GM12891 (cell line): Measurements from ENCODE around the gene GMFB.

Experiments
- DNase-seq: peaks from one replicate; pipeline ENCODE4 v3.0.0; 2011; ENCODE audit warnings: low spot score; ENCODE audit not compliant: insufficient read length
- FAIRE-seq: peaks from 2 replicates; lab custom pipeline; 2011; peaks lifted over from hg19 to GRCh38; lab: Jason Lieb, UNC
- PAX5 ChIP-seq: IDR thresholded peaks from 2 replicates; pipeline ENCODE4 v1.6.1; 2011; ENCODE audit warnings: low read length, moderate library complexity, mild to moderate bottlenecking; ENCODE audit not compliant: insufficient read depth, severe bottlenecking
- POLR2A ChIP-seq: IDR thresholded peaks from 2 replicates; pipeline ENCODE4 v1.6.1; 2011; ENCODE audit warnings: low read depth, low read length, control low read depth
- POLR2AphosphoS5 ChIP-seq: IDR thresholded peaks from 2 replicates; pipeline ENCODE4 v1.6.1; 2011; ENCODE audit warnings: low read depth, low read length, control low read depth
- POU2F2 ChIP-seq: IDR thresholded peaks from 2 replicates; pipeline ENCODE4 v1.6.1; 2011; ENCODE audit warnings: low read depth, mild to moderate bottlenecking, control low read depth, low read length, moderate library complexity
- SPI1 ChIP-seq: IDR thresholded peaks from 2 replicates; pipeline ENCODE4 v1.6.1; 2011; ENCODE audit warnings: low read depth, low read length, control low read depth
- TAF1 ChIP-seq: IDR thresholded peaks from 2 replicates; pipeline ENCODE4 v1.6.1; 2011; ENCODE audit warnings: low read depth, low read length, control low read depth

GMFB gene

DNA sequence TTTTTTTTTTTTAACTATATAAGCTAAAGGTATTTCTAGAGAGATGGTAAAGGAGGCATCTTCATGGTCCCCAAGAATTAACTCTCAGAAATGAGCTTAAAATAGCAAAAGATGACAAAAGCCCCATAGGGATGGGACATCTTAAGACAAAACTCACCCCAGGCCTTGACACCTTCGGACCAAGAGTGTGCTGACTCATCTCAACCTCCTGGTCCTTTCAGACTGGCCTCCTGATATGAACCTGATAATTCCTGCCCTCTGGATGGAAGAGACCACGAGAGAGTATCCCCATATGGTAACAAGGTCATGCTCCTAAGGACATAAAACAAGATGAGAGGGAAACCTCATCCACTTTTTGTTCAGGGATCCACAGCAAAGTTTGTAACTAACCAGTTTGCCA, 8.4 kb upstream of the GMFB start:
- DNase-seq = no peak
- FAIRE-seq = no peak
- TF ChIP-seq PAX5 (no peak), SPI1 (no peak), POLR2AphosphoS5 (no peak), TAF1 (no peak), POLR2A (no peak), POU2F2 (no peak)

GRCh38 chr14:54493293-54493692, 4.5 kb upstream of the GMFB start:
- no peak for FAIRE-seq
- TF ChIP-seq POLR2AphosphoS5 = no peak
- TF ChIP-seq PAX5 = no peak
- TF ChIP-seq TAF1 = no peak
- TF ChIP-seq POU2F2 = no peak
- DNase-seq = no peak

GRCh38 chr14:54490445-54491175, 1.8 kb upstream of the GMFB start:
- TF ChIP-seq TAF1 = no peak
- TF ChIP-seq PAX5 = no peak
- no peak for TF ChIP-seq POLR2AphosphoS5
- no peak for TF ChIP-seq SPI1
- TF ChIP-seq POLR2A = no peak
- TF ChIP-seq POU2F2 = no peak
- FAIRE-seq (no peak), DNase-seq (no peak)

GRCh38 chr14:54489731-54490444, 1.1 kb upstream of the GMFB start:
- FAIRE-seq (no peak), DNase-seq (no peak)

GRCh38 chr14:54489318-54489683, 521 bp upstream of the GMFB start:
- DNase-seq (no peak), FAIRE-seq (no peak)
- no peak for TF ChIP-seq SPI1
- TF ChIP-seq POLR2A = no peak
- no peak for TF ChIP-seq POLR2AphosphoS5
- no peak for TF ChIP-seq TAF1
- TF ChIP-seq POU2F2 = no peak
- no peak for TF ChIP-seq PAX5

More at GRCh38 chr14:54489731-54490444, 1.1 kb upstream of the GMFB start:
- TF ChIP-seq TAF1 = no peak

GRCh38 chr14:54488318-54488645, 498 bp downstream of the GMFB start:
- no peak for FAIRE-seq

GRCh38 chr14:54487771-54488170, 1.0 kb downstream of the GMFB start:
- FAIRE-seq (no peak), DNase-seq (no peak)
- TF ChIP-seq POLR2A (no peak), POU2F2 (no peak), PAX5 (no peak), TAF1 (no peak), POLR2AphosphoS5 (no peak), SPI1 (no peak)

More at GRCh38 chr14:54488318-54488645, 498 bp downstream of the GMFB start:
- TF ChIP-seq POLR2AphosphoS5 (no peak), PAX5 (no peak), SPI1 (no peak), TAF1 (no peak), POLR2A (no peak), POU2F2 (no peak)
- DNase-seq = peak; percentile 29

GRCh38 chr14:54486685-54487084, 2.1 kb downstream of the GMFB start:
- no peak for DNase-seq
- FAIRE-seq = no peak
- TF ChIP-seq TAF1 (no peak), SPI1 (no peak), PAX5 (no peak), POLR2A (no peak), POU2F2 (no peak)

GRCh38 chr14:54483846-54484245, 4.9 kb downstream of the GMFB start:
- TF ChIP-seq SPI1 (no peak), POLR2AphosphoS5 (no peak), TAF1 (no peak), POU2F2 (no peak), PAX5 (no peak), POLR2A (no peak)
- DNase-seq = no peak
- no peak for FAIRE-seq
